GM12865 (cell line): Measurements from ENCODE around the gene NANS.
A peak's percentile ranks its signal among the peaks of the same experiment; 100 is the strongest.

ENCODE experiments used
- DNase-seq: peaks from one replicate; pipeline ENCODE4 v3.0.0; 2010; ENCODE audit warnings: low read depth
- H3K4me3 ChIP-seq: 2 replicates; pipeline ENCODE4 v1.5.1; 2011; ENCODE audit warnings: mild to moderate bottlenecking, low read depth, low read length, control low read depth
- TF ChIP-seq, protein P1 (sequence below): IDR thresholded peaks from 2 replicates; pipeline ENCODE4 v1.5.1; 2011; ENCODE audit warnings: low read length, control low read depth, low read depth, inconsistent platforms; ENCODE audit not compliant: insufficient read depth; ENCODE audit errors: missing control alignments

Gene NANS

DNA sequence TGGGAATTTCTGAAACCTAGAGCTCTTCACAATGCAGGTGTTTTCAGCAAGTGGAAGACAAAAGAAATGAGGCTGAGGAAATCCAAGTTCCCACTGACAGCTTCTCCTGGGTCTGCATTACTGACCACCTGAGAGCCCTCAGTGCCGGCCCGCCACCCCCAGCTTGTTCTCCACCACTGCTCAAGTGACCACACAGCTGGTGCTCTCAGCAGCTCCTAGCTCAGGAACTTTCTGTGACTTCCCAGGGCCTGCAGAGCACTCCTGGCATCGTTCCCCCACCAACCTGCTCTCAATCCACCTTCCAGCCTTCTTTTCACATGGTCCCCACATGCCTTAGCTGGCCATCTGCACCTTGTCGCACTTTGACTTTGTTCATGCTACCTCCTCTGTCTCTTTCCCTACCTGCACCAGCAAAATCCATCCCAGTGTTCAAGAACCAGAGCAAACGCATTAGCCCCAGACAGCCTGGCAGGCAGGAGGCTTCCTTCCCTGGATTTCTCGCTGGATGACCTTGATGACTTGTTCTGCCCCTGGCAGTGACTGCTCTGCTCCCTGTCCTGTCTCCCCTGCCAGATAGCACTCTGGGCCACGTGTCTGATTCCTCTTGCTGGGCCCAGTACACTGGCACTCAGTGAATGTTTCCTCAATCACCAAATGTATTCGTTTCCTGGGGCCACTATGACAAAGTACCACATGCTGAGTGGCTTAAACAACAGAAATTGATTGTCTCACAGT is 35.1 kb upstream of the NANS start:
- TF ChIP-seq, protein P1, sequence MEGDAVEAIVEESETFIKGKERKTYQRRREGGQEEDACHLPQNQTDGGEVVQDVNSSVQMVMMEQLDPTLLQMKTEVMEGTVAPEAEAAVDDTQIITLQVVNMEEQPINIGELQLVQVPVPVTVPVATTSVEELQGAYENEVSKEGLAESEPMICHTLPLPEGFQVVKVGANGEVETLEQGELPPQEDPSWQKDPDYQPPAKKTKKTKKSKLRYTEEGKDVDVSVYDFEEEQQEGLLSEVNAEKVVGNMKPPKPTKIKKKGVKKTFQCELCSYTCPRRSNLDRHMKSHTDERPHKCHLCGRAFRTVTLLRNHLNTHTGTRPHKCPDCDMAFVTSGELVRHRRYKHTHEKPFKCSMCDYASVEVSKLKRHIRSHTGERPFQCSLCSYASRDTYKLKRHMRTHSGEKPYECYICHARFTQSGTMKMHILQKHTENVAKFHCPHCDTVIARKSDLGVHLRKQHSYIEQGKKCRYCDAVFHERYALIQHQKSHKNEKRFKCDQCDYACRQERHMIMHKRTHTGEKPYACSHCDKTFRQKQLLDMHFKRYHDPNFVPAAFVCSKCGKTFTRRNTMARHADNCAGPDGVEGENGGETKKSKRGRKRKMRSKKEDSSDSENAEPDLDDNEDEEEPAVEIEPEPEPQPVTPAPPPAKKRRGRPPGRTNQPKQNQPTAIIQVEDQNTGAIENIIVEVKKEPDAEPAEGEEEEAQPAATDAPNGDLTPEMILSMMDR, result no peak
- H3K4me3 ChIP-seq, result no peak overlapping the region
- DNase-seq, result no peak

DNA sequence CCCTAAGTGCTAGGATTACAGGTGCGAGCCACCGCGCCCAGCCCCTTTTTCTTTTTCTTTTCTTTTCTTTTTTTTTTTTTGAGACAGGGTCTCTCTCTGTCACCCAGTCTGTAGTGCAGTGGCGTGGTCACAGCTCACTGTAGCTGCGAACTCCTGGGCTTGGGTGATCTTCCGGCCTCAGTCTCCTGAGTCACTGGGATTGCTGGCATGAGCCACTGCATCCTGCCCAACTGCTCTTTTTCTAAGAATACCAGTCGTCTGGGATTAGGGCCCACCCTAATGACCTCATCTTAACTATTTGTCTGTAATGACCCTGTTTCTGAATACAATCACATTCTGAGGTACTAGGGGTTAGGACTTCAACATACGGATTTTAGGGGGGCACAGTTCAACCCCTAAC is 34.1 kb upstream of the NANS start:
- no peak for DNase-seq
- TF ChIP-seq, protein P1, result no peak
- no peak overlapping the region for H3K4me3 ChIP-seq

- H3K4me3 ChIP-seq, result no peak overlapping the region
- TF ChIP-seq, protein P1, result no peak
- DNase-seq, result no peak
Measured at GRCh38 chr9:98024702-98025101, 31.8 kb upstream of the NANS start.

DNA sequence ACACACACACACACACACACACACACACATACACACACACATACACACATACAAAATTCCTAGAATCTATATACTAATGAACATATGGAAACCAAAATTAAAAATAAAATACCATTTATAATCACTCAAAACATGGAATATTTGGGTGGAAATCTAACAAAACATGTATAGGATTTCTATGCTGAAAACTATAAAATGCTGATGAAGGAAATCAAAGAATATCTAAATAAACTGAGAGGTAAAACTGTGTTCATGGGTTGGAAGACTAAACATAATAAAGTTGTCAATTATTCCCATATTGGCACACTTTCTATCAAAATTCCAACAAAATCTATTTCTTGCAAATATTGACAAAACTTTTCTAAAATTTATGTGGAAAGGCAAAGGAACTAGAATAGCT is 25.4 kb upstream of the NANS start:
- TF ChIP-seq, protein P1, result no peak
- DNase-seq, result no peak
- no peak overlapping the region for H3K4me3 ChIP-seq

DNA sequence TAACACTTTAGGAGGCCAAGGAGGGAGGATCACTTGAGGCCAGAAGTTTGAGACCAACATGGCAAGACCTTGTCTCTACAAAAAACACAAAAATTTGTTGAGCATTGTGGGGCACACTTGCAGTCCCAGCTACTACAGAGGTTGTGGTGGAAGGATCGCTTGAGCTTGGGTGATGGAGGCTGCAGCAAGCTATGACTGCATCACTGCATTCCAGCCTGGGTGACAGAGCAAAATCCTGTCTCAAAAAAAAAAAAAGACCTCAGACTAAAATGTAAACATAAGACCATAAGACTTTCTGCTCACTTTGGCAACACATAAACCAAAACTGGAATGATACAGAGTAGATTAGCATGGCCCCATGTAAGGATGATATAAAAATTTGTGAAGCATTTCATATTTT is 24.6 kb upstream of the NANS start:
- TF ChIP-seq, protein P1, result no peak
- no peak for DNase-seq
- H3K4me3 ChIP-seq, result no peak overlapping the region

- H3K4me3 ChIP-seq, result no peak overlapping the region; the same call in 1 of the 2 replicates
- DNase-seq, result peak; percentile 93
- TF ChIP-seq, protein P1, result peak; percentile 87
Measured at GRCh38 chr9:98034593-98035546, 21.7 kb upstream of the NANS start.
